Gastroesophageal sphincter (tissue), 3 donors: ENCODE results near the gene RNF227.

Experiments used
- POLR2A ChIP-seq, 2 donors: fragments of 450-650 bp; IDR thresholded peaks; one replicate each; pipeline ENCODE4 v1.6.1; 2017; ENCODE audit warnings: antibody characterized with exemption in 2 of 2, mild to moderate bottlenecking in 2 of 2, moderate library complexity in 1 of 2
- POLR2AphosphoS5 ChIP-seq: sonication (generic); formaldehyde crosslinking; IDR thresholded peaks from one replicate; pipeline ENCODE4 v1.6.1; 2017; ENCODE audit warnings: antibody characterized with exemption
- TF ChIP-seq, protein P1 (sequence below), 4 experiments: fragments of 200-600 bp in 2 of 4; fragments of 450-650 bp in 2 of 4; sonication (generic) in 1 of 4; IDR thresholded peaks; one replicate each; pipeline ENCODE4 v1.5.1; 2017 to 2019; ENCODE audit warnings: antibody characterized with exemption in 4 of 4, mild to moderate bottlenecking in 2 of 4, moderate library complexity in 2 of 4

DNA sequence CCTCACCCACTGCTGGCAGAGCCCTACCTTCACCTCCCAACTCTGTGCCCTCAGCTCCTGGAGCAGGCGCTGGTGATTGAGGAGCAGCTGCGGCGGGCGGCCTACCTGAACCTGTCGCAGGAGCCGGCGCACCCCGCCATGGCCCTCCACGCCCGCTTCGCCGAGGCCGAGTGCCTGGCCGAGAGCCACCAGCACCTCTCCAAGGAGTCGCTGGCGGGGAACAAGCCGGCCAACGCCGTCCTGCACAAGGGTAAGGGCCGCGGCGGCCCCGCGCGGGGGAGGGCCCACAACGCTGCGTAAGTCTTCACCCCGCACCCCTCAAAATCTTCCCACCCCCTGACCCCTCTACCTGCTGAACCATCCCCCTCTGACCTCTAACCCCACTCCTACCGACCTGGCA, 7.0 kb downstream of the RNF227 start:
- TF ChIP-seq POLR2A (IDR thresholded peaks at IDR 0.05) (no peak), POLR2AphosphoS5 (no peak)
- TF ChIP-seq, protein P1, sequence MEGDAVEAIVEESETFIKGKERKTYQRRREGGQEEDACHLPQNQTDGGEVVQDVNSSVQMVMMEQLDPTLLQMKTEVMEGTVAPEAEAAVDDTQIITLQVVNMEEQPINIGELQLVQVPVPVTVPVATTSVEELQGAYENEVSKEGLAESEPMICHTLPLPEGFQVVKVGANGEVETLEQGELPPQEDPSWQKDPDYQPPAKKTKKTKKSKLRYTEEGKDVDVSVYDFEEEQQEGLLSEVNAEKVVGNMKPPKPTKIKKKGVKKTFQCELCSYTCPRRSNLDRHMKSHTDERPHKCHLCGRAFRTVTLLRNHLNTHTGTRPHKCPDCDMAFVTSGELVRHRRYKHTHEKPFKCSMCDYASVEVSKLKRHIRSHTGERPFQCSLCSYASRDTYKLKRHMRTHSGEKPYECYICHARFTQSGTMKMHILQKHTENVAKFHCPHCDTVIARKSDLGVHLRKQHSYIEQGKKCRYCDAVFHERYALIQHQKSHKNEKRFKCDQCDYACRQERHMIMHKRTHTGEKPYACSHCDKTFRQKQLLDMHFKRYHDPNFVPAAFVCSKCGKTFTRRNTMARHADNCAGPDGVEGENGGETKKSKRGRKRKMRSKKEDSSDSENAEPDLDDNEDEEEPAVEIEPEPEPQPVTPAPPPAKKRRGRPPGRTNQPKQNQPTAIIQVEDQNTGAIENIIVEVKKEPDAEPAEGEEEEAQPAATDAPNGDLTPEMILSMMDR (IDR thresholded peaks at IDR 0.05), result no peak
